HG03521 (cell line): ENCODE data around the gene SPRED2.

ENCODE experiments used
- ATAC-seq: cut with Tn5 transposase; IDR thresholded peaks from one replicate; pipeline ENCODE4 v1.9.1; 2021; ENCODE audit warnings: mild to moderate bottlenecking, moderate library complexity; ENCODE audit not compliant: unreplicated experiment

SPRED2 gene

DNA sequence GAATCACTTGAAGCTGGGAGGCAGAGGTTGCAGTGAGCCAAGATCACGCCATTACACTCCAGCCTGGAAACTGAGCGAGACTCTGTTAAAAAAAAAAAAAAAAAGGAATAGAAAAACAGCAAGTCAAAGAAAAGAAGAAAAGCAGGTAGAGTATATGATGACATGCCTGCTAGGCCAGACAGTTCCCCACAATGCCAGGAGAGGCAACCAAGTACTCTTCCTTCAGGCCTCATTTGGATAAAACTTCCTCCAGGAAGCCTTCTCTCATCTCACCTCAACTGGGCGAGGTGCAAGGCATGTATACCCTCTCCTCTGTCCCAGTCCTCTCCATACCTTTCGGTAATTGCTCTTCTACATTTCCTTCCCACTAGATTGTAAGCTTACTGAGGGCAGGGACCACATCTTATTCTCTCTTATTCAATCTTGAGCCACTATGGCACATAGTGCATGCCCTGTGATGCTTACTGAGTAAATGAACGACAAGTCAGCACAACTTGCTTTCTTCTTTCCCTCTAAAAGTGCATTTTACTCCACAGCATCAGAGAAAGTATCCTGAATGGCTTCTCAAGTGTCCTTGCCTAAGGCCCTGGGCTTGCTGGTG lies 10.1 kb upstream of the SPRED2 start:
- ATAC-seq, result no peak

DNA sequence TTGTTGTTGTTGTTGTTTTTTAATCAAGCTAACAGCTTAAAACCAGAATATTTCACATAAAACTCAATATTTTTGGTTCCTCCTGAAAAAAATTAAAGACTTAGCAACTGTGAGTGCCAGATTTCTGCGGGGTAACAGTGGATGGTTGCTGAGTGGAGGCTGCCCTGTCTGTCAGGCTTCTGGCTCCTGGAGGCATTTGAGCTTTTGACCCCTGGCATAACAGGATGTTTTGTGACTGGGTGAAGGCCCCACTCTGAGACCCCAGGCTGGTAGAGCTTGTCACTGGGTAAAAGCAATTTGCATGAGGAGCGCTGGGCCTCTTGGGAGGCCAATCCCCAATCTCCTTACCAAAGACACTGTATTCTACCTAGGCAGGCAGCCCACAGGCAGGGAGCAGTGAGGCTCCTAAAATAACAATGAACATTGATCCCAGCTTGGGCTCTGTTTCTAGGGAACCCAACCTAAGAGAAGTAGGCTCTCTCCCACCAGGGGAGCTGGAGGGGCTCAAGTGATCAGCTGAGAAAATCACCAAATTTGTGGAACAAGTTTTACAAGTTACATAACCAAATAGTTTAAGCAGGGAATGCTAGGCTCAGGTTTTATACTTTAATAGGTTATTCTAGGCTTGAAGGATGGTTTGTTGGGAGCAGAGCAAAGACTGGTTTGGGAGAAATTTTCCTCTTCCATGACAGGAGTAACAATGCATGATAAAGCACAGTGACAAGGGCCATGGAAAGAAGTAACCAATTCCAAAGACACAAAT lies 5.9 kb upstream of the SPRED2 start:
- no peak for ATAC-seq

DNA sequence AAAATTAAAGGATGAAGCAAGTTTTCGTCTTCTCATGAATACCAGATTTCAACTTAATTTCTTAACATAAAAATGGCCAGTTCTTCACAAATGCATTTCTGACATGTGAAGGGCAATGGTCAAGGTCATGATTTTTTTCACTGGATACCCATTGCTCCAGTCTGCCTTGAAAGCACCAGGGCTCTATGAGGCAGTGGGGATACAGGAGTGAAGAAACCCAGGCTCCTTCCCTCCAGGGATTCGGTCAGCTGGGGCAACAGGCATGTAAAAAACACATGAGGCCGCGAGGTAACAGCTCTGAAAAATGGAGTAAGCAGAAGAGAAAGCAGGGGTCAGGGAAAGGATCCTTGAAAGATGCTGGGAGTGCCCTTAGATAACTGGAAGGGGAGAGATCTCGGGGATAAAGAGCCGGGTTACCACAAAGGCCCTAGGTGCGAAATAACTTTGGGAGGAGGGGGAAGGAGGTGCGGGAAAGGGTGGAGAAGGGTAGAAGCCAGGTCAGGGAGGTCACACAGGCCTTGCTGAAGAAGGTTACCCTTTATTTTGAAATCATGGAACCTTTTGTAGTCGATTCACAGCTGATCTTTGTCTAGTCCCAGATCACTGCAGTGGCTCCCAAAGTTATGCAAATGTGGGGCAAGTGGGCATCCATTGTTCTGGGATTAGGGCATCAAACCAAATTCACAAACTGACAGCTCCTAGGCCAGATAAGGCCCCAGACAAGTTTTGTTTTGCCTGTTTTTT lies 5.2 kb upstream of the SPRED2 start:
- no peak for ATAC-seq

DNA sequence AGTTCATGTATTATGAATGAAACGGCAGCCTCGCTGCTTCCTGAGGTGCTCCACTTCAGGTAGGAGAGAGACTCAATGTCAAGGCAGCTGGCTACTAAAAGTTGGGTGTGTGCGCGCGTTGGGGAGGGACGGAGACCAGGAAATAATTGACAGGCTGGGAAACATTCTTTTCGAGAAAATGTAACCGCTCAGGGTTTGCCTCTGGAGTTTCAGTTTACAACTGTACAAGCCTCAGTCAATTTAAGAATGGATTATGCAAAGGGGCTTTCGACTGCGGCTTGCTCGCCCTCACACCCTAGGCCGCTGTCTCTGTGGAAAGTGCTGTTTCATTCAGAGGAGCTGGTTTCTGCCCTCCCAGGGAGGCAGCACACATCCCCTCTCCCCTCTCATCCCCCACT lies 4.4 kb upstream of the SPRED2 start:
- peak; percentile 60 for ATAC-seq

DNA sequence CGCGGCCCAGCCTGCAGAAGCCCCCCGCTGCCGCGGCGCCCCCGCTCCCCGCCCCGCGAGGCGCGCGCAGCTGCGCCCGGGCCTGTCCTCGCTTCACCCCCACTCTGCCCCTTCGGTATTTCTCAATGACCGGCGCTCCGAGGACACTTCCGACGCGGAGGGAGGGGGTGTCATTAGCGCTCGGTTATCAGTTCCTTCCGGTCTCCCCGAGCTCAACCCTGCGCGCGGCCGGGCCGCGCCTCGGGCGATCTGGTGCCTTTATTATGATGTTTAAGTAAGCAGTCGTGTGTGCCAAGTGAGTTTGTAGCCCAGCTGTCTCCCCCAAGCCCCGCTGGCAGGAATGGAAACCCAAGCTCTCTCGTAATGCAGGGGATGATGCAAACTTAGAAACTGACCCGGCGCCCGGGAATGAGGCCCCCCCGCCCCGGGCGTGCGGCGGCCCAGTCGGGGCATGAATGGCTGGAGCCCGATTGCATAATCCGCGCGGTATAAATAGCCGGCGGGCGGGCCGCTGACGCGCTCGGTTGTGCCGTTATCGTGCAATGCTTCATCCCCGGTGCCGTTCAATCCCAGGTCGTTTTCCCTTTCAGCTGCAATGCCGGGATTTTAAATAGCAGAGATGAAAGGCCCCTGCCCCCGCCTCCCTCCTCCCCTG lies 3.9 kb upstream of the SPRED2 start:
- ATAC-seq, result peak; percentile 30

DNA sequence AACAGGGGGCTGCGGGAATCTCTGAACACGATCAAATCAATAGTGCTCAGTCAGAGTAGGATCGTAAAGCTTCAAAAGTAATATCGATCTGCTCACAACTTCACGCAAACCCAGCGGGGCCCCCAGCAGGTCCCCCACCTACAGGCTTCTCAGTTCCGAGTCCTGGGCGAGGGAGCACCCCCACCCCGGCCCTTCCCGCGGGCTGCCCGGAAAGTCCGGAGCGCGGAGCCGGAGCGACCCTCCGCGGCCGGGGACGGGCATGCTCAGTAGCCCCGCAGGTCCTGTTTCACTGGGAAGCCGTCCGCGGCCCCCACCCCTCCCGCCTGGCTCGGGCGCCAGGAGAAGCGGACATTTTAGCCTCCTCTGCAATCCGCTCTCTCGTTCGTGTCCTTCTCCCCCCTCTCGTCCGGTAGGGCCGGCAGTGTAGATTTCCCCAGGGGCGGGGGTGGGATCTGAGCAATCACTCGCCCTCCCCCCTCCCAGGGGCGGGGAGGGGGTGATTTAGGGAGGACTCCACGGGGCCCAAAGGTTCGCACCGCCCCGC lies 3.3 kb upstream of the SPRED2 start:
- ATAC-seq, result no peak

DNA sequence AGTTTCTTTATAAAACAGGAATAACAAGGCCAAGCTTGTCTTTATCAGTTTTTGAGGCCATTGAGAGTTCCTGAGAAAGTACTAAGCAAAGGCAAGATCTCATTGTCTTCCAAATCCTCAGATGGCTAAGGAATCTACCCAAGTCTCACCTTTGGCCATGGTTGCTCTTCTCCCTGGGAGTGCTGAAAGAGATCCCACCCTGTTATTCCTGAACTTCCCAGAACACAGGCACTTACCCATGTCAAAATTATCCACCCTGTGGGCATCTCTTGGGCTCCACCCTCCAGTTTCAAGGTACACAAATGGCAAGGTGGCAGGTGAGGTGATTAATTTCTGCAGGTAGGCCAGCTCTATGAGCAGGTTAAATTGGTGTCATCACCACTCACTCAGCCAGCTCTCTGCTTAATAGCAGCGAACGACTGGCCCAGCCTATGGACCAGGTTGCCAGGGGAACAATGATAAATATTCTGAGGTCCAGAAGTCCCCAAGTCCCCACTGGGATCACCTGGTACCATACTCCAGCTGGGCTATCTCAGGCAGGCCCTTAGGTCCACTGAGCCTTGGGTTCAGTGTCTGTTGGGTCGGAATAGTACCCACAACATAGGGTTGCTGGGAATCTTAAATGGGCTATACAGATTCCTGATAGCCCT lies 2.3 kb upstream of the SPRED2 start:
- no peak for ATAC-seq

DNA sequence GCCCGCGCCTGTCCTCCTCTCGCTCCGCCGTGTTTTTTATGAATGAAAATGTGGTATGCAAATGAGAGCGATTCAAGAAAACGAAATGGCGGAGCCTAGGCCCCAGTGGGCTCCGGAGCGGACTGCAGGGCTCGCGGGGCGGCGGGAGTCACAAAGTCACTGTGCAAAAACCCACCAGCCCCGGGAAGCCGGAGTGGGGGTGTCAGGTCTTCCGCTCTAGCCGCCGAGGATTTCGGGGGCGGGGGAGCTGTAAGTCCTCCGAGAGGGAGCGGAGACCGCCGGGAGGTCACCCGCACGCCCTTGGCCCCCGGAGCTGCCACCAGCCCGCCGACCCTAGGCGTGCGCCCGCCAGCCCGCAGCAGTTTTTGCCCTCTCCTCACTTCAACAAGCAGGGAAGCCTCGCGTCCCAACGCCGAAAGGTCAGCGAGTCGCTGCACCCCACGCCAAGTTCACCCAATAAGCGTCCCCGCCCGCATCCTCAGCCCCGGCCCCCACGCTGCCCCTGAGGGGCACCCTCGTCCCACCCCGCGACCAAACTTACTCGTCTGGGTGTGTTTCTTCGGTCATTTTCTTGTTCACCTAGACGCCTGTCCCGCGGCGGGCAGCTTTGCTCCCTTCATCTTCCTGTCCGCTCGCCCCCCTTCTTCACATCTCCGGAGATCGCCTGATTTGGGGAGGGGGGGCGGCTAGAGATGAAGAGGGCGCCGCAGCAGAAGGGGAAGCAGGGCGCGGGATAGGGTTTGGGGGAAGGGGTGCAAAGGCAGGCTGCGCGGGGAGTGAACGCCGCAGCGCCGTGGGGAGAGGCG lies 775 bp downstream of the SPRED2 start:
- ATAC-seq, result peak; percentile 30

DNA sequence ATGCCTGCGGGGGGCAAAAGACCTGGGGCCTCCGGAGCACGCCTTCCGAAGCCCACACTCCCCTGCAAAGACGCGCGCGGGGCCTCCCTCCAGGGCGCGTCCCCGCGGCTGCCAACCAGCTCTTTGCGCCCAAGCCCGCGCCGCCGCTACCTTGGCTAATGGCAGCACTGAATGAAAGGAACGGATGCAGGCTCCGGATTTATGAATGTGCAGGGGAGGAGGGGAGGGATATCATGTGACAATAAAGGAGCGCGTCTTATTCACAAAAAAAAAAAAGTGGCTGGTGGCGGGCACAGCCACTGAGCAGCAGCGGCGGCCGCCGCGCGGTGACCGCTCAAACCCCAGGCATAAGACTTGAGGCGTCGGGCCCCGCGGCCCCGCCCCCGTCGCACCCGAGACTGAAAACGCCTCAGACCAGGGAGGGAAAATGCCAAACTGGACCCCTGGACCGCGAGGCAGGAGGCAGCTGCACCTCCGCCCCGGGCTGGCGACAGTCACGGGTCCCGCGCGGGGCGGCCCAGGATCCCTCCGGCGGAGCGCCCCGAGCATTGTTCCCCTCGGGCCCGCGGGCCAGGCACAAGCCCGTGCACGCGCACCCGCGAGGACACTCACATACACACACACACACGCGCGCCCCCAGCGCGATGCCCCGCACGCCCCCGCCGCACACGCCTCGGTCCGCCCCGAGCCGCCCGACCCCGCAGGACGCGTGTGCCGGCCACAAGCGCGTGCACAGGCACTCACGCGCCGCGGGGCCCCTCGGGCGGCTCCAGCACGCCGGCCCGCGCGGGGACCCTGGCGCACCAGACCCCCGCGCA lies 1.6 kb downstream of the SPRED2 start:
- ATAC-seq, result peak; percentile 12

DNA sequence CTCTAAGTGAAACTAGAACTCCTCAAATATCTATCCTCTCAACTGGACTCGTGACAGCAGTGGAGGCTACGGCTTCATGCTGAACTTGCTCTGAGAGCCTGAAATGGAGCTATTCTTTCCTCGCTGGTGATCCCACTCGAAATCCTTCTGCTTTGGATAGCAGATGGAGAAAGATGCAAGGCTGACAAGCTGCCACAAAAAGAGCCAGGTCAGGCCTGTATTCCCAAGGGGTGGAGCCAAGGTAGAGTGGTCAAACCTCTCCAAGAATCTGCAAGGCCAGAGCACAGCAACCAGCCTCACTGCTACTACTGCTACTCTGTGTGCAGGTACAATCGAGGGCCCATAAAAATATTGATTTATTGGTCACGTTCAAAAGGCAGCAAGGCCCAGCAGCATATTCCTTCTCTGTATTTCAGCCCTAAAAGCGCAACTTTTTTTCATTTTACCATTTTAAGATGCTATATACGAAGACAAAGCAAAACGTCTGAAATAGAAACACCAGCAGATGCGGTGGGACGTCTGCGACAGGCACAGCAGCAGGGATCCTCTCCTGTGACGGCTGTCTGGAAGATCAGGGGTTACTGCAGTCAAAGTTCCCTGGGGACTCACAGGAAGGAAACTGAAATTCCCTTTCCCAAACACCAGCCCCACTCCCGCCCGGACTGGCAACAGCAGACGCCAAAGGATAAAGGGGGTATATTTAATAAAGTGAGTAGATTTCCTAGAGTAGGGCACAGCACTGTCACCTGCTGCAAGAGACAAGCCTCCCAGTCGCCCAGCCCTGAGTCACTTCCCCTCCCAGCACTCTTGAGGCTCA lies 2.4 kb downstream of the SPRED2 start:
- no peak for ATAC-seq

DNA sequence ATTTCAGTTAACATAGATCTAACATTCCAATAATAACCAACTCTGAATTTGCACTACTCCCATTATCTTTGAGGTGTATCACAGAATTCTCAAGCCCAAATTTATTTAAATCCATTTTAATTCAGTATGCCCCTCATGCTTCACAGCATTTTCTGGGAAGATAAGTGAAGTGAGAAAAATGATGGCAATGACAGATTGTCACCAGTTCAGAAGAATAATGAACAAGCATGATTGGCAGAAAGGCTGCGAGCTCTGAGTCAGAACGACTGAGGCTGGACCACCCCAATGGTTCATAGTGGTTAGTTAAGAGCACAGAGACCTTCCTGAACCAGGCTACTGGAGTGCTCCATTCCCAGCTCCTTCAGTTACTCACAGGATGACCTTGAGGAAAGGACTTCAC lies 4.9 kb downstream of the SPRED2 start:
- ATAC-seq, result no peak

DNA sequence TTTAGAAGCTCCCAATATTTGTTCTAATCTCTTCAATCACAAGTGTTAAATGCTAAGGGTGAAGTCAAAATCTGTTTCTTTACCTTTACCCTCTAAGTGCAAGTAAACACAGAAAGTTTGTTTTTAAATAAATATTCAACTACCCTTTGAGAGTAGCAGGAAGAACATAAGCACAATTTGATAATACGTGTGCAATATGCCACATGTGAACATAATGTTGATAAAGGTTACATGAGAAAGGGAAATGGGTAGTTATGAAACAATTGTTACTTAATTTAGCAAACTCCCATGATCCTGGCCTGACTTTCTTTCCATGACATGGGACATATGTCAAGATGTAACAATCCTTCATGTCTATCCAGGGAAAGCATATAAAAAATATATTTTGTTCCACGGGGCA lies 7.1 kb downstream of the SPRED2 start:
- ATAC-seq, result no peak

DNA sequence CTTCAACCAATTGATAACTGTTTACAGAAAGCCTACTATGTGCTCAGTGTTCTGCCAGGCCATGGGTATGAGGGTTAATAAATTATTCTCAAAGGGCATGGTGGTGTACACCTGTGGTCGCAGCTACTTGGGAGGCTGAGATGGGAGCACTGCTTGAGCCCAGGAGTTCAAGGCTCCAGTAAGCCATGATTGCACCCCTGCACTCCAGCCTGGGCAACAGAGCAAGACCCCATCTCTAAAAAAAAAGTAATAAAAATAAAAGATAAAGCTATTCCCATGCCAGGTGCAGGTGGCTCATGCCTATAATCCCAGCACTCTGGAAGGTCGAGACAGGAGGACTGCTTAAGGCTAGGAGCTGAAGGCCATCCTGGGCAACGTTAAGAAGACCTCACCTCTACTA lies 8.0 kb downstream of the SPRED2 start:
- no peak for ATAC-seq

DNA sequence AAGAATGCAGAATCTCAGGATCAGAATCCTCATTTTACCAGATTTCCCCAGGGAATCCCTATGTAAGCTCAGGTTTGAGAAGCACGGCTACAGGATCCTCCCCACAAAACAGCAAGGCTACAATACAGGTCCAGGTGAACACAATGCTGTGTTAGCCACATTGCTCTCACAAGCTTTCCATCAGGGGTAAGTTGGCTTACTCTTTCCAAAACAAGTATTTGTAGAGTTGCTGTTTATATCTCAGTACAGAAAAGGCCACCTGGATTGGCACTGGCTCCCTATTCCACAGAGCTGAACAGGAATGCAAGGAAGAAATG lies 11.0 kb downstream of the SPRED2 start:
- no peak for ATAC-seq

DNA sequence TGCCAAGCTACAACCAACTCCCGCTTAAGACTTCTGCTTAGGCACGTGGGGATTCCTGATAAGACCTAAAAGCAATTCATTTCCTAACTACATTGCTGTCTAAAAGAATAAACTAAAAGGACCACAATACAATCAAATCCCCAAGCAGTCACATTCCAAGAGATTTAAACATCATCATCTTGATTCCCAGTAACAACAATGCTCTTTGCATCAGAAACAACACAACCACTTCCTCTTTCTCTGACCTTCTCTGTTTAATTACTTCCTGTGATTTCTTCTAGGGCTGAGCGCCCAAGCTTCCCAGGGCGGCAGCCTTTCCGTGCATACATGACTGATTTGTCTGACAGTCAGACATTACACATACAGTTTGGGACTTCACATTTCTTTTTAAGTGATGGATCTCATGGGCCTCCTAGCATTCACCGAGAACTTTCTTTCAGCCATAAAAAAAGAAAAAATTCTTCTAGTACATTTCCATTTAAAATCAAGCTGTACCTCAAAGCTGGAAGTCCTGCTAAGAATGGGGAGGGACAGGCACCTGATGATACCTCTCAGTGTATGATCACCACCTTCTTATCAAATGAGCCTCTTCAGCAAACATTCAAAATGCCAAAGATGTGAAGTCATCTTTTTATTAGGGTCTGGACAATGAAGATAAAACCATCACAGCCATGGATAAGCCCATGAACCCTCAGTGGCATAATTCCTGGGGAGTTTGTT lies 11.5 kb downstream of the SPRED2 start:
- peak; percentile 53 for ATAC-seq

DNA sequence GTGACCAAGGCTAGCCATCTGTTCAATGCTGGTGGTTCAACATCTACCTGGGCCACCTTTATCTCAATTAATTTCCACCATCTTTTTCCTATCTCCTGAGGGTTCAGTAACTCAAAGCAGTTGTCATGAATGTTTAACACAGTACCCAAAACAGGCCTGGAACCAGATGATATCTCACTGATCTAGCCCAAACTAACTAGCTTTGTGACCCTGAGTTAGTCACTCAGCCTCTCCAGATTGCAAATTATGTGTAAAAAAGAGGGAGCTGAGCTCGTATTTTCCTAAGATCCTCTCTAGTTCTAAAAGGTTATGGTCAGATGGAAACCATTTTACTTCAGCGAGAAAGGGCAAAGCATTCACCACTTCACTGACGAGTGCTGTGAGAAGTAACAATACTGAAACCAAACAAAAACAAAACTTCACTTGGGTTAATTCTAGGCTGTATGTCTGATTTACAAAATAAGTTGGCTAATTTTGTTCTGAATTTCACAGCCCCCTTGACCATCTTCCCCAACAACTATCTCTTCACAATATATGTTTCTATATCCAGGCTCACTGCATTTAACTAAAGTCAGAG lies 14.8 kb downstream of the SPRED2 start:
- no peak for ATAC-seq

DNA sequence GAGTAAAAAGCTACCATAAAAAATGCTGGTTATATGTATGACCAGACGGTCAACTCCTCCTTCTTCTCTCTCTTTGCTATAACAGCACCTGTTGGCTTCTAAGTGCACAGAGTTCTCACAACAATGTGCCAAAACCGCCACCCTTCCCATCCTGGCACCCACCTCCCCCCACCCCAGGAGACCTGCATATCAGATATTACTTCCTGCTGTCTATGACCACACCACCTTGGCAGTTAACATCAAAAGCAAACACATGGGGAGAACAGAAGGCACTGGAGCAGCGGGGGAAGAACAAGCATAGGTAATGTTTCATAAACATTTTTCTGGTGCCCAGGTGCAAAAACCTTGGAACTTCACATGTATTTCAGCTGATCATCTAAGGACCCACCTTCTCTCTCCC lies 15.5 kb downstream of the SPRED2 start:
- no peak for ATAC-seq
